HepG2 (cell line): ENCODE data around the gene EMC9. TPM values are rescaled to one million over a fixed set of nuclear protein-coding genes. Genes with fewer than 3 reads are reported as not detected.

ENCODE experiments used
- FIP1L1 ChIP-seq: fragments of 200-400 bp; formaldehyde crosslinking; IDR thresholded peaks from 2 replicates; pipeline ENCODE4 v1.6.1; 2018; ENCODE audit warnings: low read depth, mild to moderate bottlenecking, low read length, moderate library complexity, borderline replicate concordance; ENCODE audit not compliant: insufficient read depth
- FOXA3 ChIP-seq: IDR thresholded peaks from 2 replicates; pipeline ENCODE4 v1.6.1; 2016; ENCODE audit warnings: missing genetic modification reagents, missing compliant biosample characterization
- FOXK2 ChIP-seq: fragments of 450-650 bp; IDR thresholded peaks from 2 replicates; pipeline ENCODE4 v1.6.1; 2016
- FOXO1 ChIP-seq: sonication (generic); formaldehyde crosslinking; IDR thresholded peaks from 2 replicates; pipeline ENCODE4 v1.4.0; 2020; ENCODE audit warnings: missing genetic modification reagents
- GZF1 ChIP-seq: sonication (generic); formaldehyde crosslinking; IDR thresholded peaks from 2 replicates; pipeline ENCODE4 v1.5.1; 2020; ENCODE audit warnings: mild to moderate bottlenecking, missing genetic modification reagents
- KMT2A ChIP-seq: sonication (generic); formaldehyde crosslinking; IDR thresholded peaks from 2 replicates; pipeline ENCODE4 v1.4.0; 2020; ENCODE audit warnings: missing genetic modification reagents
- NAIF1 ChIP-seq: sonication (generic); formaldehyde crosslinking; IDR thresholded peaks from 2 replicates; pipeline ENCODE4 v1.5.0; 2020; ENCODE audit warnings: mild to moderate bottlenecking, missing genetic modification reagents, borderline replicate concordance
- SP2 ChIP-seq: sonication (generic); formaldehyde crosslinking; IDR thresholded peaks from 2 replicates; pipeline ENCODE4 v1.5.1; 2020; ENCODE audit warnings: mild to moderate bottlenecking, missing genetic modification reagents
- SRF ChIP-seq: IDR thresholded peaks from 2 replicates; pipeline ENCODE4 v1.6.1; 2011; ENCODE audit warnings: mild to moderate bottlenecking, low read depth, low read length, moderate library complexity
- ZNF33A ChIP-seq: sonication (generic); formaldehyde crosslinking; IDR thresholded peaks from 2 replicates; pipeline ENCODE4 v1.5.1; 2020; ENCODE audit warnings: missing genetic modification reagents, mild to moderate bottlenecking, moderate library complexity, borderline replicate concordance
- ZNF552 ChIP-seq: sonication (generic); formaldehyde crosslinking; IDR thresholded peaks from 2 replicates; pipeline ENCODE4 v1.9.0; 2022; ENCODE audit warnings: missing genetic modification reagents, mild to moderate bottlenecking, borderline replicate concordance
- ZNF839 ChIP-seq: sonication (generic); formaldehyde crosslinking; IDR thresholded peaks from 2 replicates; pipeline ENCODE4 v1.4.0; 2020; ENCODE audit warnings: missing genetic modification reagents, mild to moderate bottlenecking, borderline replicate concordance
- polyA plus RNA-seq, 8 experiments: library from polyadenylated mRNA; depleted of rRNA in 3 of 8; stranded (reverse) in 7 of 8; unstranded in 1 of 8; fragments of >200 nt; fragmentation: Illumina TruSeq in 4 of 8; extraction: Trizol in 4 of 8; gene quantifications; 2 replicates each; pipeline versions ENCODE4 v1.2.1 to v1.2.3, GENCODE V29; 2011 to 2016; ENCODE audit warnings: low read depth in 4 of 8, missing spikeins in 1 of 8, mixed read lengths in 1 of 8; ENCODE audit not compliant: insufficient read depth in 1 of 8
- total RNA-seq, 5 experiments: library from RNA; depleted of rRNA; stranded (reverse); fragments of >200 nt; fragmentation: Illumina TruSeq; extraction: Trizol; gene quantifications; 2 replicates each; pipeline ENCODE4 v1.2.3, GENCODE V29; 2016; ENCODE audit warnings: low read depth in 1 of 5
- TF ChIP-seq, protein P1 (sequence below): sonication (generic); formaldehyde crosslinking; IDR thresholded peaks from 2 replicates; pipeline ENCODE4 v1.4.0; 2020; ENCODE audit warnings: missing genetic modification reagents
- TF ChIP-seq, protein P2 (sequence below): sonication (generic); formaldehyde crosslinking; IDR thresholded peaks from 2 replicates; pipeline ENCODE4 v1.5.0; 2020; ENCODE audit warnings: missing genetic modification reagents
- TF ChIP-seq, protein P3 (sequence below): IDR thresholded peaks from 2 replicates; pipeline ENCODE4 v1.6.1; 2016
- TF ChIP-seq, protein P4 (sequence below): fragments of 450-650 bp; IDR thresholded peaks from 2 replicates; pipeline ENCODE4 v1.6.1; 2017; ENCODE audit warnings: mild to moderate bottlenecking
- TF ChIP-seq, protein P5 (sequence below): sonication (generic); formaldehyde crosslinking; IDR thresholded peaks from 2 replicates; pipeline ENCODE4 v1.8.1; 2023; ENCODE audit warnings: mild to moderate bottlenecking, missing genetic modification reagents
- TF ChIP-seq, protein P6 (sequence below): sonication (generic); formaldehyde crosslinking; IDR thresholded peaks from 2 replicates; pipeline ENCODE4 v1.5.1; 2020; ENCODE audit warnings: missing genetic modification reagents, mild to moderate bottlenecking, borderline replicate concordance

The EMC9 gene
- total and polyA plus RNA-seq, 2 of the 13 experiments (the other 11 are each of a cell fraction or from before 2014, with no cell fraction given), result 60.5 to 78.7 TPM

DNA sequence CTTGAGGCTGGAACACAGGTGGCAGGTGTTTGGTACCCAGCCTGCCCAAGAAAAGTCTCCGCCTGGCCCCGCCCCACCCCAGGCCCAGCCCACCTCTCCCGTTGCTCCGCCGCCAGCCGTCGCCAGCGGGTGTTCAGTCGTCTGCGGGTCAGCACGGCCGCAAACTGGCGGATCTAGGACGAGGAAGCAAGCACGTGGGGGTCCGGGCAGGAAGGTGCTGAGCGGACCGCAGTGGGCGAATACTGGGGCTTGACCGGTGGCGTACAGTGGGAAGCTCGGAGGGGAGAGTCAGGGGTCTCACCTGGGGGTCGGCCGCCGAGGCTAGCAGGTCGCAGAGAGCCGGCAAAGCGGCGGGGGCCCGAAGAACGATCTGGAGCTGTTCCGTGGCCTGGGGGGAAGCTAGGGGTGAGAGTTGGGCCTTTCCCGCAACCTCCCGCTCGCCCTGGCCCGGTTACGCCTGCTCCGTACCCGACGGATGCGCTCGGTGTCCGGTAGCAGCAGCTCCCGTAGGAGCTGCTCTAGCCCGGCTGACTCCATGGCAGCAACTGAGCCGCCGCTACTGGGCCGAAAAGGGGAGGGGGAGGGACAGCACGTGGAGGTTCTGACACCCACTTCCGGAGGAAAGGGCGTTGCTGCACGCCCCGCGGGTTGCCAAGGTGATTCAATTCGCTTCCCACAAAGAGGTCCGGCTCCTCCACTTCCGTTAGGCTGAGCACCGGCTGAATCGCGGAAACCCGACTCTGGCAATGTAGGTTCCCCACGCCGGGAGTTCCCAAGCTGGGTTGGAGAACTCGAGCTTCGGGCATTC is 47.1 kb upstream of the EMC9 start, which contains the start of gene IPO4 (continued):
- TF ChIP-seq, protein P1, sequence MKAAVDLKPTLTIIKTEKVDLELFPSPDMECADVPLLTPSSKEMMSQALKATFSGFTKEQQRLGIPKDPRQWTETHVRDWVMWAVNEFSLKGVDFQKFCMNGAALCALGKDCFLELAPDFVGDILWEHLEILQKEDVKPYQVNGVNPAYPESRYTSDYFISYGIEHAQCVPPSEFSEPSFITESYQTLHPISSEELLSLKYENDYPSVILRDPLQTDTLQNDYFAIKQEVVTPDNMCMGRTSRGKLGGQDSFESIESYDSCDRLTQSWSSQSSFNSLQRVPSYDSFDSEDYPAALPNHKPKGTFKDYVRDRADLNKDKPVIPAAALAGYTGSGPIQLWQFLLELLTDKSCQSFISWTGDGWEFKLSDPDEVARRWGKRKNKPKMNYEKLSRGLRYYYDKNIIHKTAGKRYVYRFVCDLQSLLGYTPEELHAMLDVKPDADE, result peak; percentile 99
- no peak; the same call in 1 of the 2 replicates for TF ChIP-seq GZF1 (CRISPR knock-in tag)
- peak; percentile 91 for TF ChIP-seq FOXK2
- TF ChIP-seq FIP1L1, result peak; percentile 93; the same call in 1 of the 2 replicates
- TF ChIP-seq, protein P2, sequence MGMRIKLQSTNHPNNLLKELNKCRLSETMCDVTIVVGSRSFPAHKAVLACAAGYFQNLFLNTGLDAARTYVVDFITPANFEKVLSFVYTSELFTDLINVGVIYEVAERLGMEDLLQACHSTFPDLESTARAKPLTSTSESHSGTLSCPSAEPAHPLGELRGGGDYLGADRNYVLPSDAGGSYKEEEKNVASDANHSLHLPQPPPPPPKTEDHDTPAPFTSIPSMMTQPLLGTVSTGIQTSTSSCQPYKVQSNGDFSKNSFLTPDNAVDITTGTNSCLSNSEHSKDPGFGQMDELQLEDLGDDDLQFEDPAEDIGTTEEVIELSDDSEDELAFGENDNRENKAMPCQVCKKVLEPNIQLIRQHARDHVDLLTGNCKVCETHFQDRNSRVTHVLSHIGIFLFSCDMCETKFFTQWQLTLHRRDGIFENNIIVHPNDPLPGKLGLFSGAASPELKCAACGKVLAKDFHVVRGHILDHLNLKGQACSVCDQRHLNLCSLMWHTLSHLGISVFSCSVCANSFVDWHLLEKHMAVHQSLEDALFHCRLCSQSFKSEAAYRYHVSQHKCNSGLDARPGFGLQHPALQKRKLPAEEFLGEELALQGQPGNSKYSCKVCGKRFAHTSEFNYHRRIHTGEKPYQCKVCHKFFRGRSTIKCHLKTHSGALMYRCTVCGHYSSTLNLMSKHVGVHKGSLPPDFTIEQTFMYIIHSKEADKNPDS (CRISPR knock-in tag), result peak; percentile 95; the same call in 1 of the 2 replicates
- peak; percentile 99 for TF ChIP-seq KMT2A (CRISPR knock-in tag)
- TF ChIP-seq SP2 (CRISPR knock-in tag), result peak; percentile 86
- TF ChIP-seq, protein P3, sequence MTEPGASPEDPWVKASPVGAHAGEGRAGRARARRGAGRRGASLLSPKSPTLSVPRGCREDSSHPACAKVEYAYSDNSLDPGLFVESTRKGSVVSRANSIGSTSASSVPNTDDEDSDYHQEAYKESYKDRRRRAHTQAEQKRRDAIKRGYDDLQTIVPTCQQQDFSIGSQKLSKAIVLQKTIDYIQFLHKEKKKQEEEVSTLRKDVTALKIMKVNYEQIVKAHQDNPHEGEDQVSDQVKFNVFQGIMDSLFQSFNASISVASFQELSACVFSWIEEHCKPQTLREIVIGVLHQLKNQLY (CRISPR knock-in tag), result peak; percentile 92
- peak; percentile 93 for TF ChIP-seq SRF
- TF ChIP-seq, protein P4, sequence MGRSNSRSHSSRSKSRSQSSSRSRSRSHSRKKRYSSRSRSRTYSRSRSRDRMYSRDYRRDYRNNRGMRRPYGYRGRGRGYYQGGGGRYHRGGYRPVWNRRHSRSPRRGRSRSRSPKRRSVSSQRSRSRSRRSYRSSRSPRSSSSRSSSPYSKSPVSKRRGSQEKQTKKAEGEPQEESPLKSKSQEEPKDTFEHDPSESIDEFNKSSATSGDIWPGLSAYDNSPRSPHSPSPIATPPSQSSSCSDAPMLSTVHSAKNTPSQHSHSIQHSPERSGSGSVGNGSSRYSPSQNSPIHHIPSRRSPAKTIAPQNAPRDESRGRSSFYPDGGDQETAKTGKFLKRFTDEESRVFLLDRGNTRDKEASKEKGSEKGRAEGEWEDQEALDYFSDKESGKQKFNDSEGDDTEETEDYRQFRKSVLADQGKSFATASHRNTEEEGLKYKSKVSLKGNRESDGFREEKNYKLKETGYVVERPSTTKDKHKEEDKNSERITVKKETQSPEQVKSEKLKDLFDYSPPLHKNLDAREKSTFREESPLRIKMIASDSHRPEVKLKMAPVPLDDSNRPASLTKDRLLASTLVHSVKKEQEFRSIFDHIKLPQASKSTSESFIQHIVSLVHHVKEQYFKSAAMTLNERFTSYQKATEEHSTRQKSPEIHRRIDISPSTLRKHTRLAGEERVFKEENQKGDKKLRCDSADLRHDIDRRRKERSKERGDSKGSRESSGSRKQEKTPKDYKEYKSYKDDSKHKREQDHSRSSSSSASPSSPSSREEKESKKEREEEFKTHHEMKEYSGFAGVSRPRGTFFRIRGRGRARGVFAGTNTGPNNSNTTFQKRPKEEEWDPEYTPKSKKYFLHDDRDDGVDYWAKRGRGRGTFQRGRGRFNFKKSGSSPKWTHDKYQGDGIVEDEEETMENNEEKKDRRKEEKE, result no peak
- peak; percentile 95 for TF ChIP-seq FOXO1 (CRISPR knock-in tag)
- TF ChIP-seq FOXA3 (CRISPR knock-in tag), result peak; percentile 94
- TF ChIP-seq, protein P5, sequence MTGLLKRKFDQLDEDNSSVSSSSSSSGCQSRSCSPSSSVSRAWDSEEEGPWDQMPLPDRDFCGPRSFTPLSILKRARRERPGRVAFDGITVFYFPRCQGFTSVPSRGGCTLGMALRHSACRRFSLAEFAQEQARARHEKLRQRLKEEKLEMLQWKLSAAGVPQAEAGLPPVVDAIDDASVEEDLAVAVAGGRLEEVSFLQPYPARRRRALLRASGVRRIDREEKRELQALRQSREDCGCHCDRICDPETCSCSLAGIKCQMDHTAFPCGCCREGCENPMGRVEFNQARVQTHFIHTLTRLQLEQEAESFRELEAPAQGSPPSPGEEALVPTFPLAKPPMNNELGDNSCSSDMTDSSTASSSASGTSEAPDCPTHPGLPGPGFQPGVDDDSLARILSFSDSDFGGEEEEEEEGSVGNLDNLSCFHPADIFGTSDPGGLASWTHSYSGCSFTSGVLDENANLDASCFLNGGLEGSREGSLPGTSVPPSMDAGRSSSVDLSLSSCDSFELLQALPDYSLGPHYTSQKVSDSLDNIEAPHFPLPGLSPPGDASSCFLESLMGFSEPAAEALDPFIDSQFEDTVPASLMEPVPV, result peak; percentile 100
- peak; percentile 74 for TF ChIP-seq ZNF839 (CRISPR knock-in tag)
- TF ChIP-seq NAIF1 (CRISPR knock-in tag), result no peak
- TF ChIP-seq ZNF33A (CRISPR knock-in tag), result no peak
- TF ChIP-seq, protein P6, sequence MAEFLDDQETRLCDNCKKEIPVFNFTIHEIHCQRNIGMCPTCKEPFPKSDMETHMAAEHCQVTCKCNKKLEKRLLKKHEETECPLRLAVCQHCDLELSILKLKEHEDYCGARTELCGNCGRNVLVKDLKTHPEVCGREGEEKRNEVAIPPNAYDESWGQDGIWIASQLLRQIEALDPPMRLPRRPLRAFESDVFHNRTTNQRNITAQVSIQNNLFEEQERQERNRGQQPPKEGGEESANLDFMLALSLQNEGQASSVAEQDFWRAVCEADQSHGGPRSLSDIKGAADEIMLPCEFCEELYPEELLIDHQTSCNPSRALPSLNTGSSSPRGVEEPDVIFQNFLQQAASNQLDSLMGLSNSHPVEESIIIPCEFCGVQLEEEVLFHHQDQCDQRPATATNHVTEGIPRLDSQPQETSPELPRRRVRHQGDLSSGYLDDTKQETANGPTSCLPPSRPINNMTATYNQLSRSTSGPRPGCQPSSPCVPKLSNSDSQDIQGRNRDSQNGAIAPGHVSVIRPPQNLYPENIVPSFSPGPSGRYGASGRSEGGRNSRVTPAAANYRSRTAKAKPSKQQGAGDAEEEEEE (CRISPR knock-in tag), result peak; percentile 99
- TF ChIP-seq ZNF552 (CRISPR knock-in tag), result peak; percentile 85
